ENCODE measurements around the gene SMAD2.
"Not testable (repeated sequence)": the region's sequence is repeated elsewhere in the genome, so short reads cannot be mapped to it uniquely, and the experiment has no call there.

SMAD2 gene

GRCh38 chr18:47831351-47831750 lies 99.1 kb downstream of the SMAD2 start:
- DNase-seq: no peak

DNA sequence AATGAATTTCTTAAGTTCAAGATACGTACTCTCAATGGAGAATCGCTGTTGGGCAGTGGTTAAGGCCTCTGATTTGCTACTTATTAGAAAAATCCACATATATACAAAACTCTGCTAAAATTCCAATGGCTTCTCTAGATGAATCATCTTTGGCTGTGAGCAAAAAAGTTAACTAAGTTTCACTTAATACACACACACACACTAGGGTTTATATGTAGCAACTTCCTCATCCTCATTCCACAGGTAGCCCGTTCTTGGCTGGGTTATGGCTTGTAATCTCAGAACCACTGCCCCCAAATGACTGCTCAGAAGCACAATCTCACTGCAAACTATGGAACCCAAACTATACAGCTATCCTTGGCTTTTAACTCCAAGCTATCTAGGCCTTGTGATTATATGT lies 99.7 kb downstream of the SMAD2 start:
- no peak for DNase-seq

DNA sequence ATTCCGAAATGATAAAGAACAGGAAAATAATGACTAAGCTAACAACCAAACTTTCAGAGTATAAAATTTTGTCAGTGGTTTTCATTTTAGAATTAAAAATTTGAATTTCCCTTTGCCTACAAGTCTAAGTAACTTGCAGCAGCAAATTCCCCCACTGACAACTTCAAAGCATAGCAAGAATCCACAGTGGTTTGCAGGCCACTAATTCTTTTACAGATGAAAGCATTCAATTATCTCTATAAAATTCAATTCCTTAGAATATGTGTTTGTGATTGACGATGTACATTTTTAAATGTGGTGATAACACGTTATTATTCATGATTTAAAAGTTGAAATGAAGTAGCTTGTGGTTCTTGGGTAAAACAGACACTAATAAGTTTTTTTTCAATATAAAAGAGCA lies 100.6 kb downstream of the SMAD2 start:
- DNase-seq: no peak

DNA sequence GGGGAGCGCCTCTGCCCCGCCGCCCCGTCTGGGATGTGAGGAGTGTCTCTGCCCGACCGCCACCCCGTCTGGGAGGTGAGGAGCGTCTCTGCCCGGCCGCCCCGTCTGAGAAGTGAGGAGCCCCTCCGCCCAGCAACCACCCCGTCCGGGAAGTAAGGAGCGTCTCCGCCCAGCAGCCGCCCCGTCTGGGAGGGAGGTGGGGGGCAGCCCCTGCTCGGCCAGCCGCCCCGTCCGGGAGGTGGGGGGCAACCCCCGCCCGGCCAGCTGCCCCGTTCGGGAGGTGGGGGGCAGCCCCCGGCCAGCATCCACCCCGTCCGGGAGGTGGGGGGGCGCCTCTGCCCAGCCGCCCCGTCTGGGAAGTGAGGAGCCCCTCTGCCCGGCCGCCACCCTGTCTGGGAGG lies 102.4 kb downstream of the SMAD2 start:
- DNase-seq: not testable (repeated sequence)

GRCh38 chr18:47826157-47827074 lies 104.0 kb downstream of the SMAD2 start:
- no peak for DNase-seq

DNA sequence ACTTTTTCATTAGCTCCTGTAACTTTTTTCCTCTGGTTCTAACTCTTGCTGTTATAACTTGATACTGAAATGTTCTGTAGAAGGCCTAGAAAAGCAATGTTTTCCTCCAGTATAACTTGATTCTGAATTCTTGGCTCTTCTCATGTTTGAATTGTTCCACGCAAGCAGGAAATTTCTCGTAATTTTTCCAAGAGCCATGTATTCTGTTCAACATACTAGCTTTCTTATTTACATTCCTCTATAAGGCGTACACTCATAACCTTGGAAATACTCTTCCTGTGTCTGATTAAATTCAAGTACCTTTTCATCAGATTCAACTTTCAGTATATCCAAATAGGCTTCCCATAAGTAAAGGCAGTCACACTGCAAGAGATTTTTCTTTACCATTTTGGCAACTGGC lies 109.1 kb downstream of the SMAD2 start:
- DNase-seq: no peak

DNA sequence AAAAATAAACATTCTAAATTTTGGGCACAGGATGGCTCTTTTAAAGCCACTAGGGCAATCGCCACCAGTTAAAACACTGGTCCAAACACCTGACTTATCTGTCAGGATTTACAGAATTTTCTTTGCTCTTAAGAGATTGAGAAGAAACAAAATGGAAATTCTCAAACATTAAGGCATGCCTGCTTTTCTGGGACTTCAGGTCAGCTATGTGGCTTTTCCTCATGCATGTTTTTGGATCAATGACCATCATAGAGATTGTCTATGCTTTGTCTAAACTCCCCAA lies 112.7 kb downstream of the SMAD2 start:
- no peak for DNase-seq

- no peak for DNase-seq
Observed at GRCh38 chr18:47817017-47817794, 113.3 kb downstream of the SMAD2 start.

DNA sequence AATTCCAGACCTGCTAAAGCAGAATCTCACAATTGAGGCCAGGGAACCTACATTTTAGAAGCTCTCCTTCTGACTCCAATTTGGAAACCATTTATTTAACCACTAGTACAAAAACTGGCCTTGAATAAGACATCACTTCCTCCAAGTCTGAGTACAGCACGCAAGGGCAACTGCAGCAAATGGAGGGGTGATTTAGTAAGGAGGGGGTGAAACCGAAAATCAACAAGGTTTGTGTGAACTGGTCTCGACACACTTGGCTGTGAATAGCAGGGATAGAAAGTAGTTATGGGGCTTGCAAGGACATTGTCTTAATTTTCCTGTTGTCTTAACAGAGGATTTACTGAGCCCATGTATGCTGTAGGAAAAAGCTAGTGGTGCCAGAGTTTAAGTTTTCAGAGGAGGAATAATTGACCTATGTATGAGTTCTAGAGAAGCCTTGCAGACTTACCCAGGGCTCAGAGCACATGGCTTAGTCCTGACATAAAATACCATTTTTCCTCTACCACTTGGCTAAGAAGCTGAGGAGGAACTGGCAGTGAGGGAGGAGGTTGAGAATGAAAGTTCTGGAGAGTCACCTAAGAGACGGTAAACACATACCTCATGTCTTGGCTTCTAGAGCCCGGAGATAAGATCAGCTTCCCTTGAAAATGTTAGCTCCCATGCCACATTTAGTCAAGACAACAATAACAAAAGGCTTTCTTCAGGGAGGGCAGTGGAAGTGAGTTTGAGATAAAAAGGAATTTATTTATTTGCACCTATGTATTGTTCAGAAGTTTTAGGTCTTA lies 114.8 kb downstream of the SMAD2 start:
- no peak for DNase-seq

- no peak for DNase-seq
Observed at GRCh38 chr18:47809420-47809819, 121.0 kb downstream of the SMAD2 start.

- no peak for DNase-seq
Observed at GRCh38 chr18:47802802-47803201, 127.7 kb downstream of the SMAD2 start.

- DNase-seq: no peak
Observed at GRCh38 chr18:47801817-47802216, 128.6 kb downstream of the SMAD2 start.

DNA sequence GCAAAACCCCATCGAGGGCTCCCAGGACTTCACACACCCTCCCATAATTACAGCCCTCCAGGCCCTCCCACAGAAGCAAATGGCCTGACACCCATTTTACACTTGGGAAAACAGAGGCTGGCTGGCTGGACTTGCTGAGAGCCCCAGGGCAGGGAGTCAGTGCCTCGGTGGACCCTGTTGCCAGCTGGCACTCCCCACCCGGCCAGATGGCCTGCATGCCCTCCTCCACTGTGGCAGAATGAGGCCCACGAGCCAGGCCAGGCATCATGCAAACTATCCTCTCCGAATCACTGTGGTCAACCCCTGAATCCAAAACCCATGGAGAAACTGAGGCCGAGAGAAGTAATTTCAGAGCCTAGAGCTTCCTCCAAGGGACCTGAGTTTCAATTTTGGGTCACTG lies 129.7 kb downstream of the SMAD2 start:
- DNase-seq: no peak

- DNase-seq: no peak
Observed at GRCh38 chr18:47800248-47800647, 130.2 kb downstream of the SMAD2 start.

- no peak for DNase-seq
Observed at GRCh38 chr18:47799376-47799775, 131.1 kb downstream of the SMAD2 start.

DNA sequence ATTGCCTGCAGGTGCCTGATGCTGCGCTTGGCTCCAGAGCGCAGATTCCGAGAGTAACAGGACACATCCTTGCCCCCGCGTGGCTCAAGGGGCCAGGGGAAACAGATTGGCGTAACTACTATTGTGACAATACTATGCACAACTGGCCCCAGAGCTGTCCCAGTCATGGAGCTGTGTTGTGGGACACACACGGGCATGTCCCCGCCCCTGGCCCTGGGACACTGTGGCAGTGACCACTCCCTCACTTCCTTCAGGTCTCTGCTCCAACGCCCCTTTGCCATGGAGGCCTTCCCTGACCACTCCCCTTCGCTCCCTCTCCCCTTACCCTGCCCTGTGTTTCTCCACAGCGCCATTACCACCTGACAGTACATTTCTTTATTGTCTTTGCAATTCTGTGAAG lies 132.1 kb downstream of the SMAD2 start:
- DNase-seq: no peak

GRCh38 chr18:47797126-47797525 lies 133.3 kb downstream of the SMAD2 start:
- DNase-seq: no peak

DNA sequence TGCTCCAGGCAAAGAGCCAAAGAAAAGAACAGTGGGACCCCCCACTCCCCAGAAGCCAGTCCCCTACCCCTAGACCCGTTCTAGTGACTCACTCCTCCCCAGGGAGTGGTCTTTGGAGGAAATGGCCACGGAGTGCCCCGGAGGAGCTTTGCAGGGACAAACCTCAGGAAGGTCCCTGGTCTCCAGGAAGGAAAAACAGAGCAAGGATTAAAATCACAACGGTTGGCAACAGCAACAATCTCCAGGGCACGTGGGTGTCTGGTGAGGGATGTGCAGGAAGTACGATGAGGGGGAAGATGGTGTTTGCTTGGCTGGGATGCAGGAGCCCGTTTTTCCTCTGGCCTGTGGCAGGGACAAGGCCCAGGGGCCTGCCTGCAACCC lies 135.0 kb downstream of the SMAD2 start:
- DNase-seq: peak; percentile 43

- DNase-seq: no peak
Observed at GRCh38 chr18:47794725-47795433, 135.6 kb downstream of the SMAD2 start.

DNA sequence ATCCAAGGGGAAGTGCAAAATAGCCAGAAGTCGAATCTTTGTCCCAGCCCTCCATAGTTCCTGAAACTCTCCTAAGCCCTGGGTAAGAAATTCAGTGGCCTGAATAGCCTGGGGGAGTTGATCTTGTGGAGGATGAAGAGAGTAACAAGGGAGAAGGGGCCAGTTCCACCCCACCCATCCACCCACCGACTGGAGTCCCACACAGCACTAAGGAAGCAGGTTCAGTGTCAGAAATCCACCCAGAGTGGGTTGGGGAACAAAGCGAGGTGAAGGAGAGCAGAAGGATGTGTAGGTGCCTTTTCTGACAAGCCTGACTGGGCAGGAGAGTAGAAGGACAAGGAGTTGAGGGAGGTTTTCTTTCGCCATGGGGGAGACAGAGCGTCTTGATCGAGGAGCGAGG lies 136.8 kb downstream of the SMAD2 start:
- no peak for DNase-seq

DNA sequence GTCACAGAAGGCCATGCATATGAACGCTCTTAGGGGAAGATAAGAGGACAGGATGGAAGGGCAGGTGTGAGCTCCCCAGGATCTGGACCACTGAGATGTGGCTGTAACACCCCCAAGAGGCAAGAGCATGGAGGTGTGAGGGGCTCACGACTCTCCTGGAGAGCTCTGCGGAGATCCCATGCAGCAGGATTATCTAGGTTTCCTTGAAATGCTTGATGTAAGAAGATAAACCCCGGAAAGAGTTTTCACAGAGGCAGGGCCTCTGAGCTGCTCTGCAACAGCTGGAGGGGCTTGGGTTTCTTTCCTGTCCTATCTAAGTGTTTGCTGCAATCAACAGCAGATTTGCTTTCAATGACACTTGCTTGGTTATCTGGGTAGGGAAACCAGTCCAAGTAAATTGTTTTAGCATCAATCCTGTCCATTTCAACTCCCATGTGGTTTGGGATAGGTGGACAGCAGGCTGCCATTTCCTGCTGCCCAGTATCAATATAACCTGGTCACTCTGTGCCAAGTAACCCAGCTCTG lies 138.9 kb downstream of the SMAD2 start:
- DNase-seq: no peak

GRCh38 chr18:47790036-47790435 lies 140.4 kb downstream of the SMAD2 start:
- DNase-seq: no peak

DNA sequence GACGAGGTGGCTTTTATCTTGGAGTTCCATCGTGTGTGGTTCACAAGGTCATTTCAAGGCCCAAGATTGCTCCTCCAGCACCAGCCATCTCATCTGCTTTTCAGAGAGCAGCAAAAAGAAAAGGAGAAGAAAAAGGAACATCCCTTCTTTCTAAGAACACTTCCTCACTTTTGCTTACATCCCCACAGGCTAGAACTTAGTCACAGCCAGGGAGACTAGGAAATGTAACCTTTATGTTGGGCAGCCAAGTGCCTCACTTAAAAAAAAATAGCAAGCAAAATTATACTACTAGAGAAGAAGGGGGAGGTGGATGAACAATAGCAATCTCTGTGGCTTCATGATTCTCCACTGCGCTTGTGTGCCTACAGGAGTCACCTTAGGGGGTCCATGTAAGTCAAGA lies 141.8 kb downstream of the SMAD2 start:
- DNase-seq: no peak

Data from DMS53 (cell line).